NCI-H187 treated with DMSO at 0.1 percent for 48 hours (cell line): ENCODE data around the gene ZNF396.
A peak's percentile ranks its signal among the peaks of the same experiment; 100 is the strongest.

ENCODE experiments used
- DNase-seq: peaks from one replicate; lab custom pipeline; 2025; lab: John Stamatoyannopoulos, UW

The ZNF396 gene

GRCh38 chr18:35376742-35377695, at the start of gene ZNF396:
TSS of gene ZNF396 (minus strand) at chr18:35377337. CDS start at chr18:35374292, 3,045 bp downstream.
- peak; percentile 19 for DNase-seq

DNA sequence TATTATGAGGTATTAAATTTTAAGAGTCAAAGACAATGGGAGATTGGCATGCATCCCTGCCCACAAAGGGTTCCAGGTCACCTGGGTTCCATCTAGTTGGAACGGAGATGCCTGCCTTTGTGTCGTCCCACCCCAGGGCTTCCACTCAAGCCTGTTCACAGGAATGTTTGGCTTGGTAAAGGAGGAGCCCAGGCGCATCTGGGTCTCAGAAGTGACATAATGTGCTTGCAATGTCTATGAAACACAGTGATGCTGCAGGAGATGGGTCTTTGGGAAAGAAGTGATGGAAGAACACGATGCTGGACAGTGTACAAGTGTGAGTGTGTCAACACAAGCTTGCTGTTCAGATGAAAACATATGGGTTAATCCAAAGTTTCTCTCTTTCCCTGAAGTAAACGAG, 49.6 kb upstream of the ZNF396 start:
- DNase-seq, result no peak

- no peak for DNase-seq
These were observed 47.2 kb upstream of the ZNF396 start for GRCh38 chr18:35424356-35424755.

DNA sequence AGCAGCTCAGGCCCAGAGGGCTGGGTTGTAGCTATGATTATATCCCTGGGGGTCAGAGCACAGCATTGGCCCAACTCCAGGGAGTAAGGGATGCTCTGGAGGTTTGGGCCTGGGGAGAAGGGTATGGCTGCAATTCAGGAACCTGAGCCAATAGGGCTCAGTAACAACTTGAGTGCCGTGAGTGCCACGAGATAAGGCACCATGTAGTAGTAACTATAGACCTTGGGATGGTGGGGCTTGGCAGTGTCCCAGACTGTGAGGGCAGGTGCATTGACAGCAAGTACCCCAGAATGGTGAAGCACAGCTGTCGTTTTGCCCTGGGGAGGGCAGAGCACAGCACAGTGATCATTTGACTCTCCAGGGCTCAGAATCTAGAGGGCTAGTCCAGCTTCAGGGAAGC, 45.1 kb upstream of the ZNF396 start:
- no peak for DNase-seq

- DNase-seq, result no peak
These were observed 41.5 kb upstream of the ZNF396 start for GRCh38 chr18:35418610-35419009.

DNA sequence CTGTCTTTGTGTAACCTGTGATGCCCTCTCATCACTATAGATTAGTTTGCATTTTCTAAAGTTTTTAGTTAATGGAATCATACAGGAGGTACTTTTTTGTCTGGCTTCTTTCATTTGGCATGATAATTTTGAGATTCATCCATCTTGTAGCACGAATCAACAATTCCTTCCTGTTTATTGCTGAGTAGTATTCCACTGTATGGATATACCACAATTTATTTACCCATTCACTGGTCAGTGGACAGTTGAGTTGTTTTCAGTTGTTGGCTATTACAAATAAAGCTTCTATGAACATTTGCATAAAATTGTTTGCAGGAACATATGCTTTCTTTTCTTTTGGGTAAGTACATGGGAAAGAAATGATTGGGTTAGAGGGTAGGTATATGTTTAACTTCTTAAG, 40.1 kb upstream of the ZNF396 start:
- DNase-seq, result no peak

- DNase-seq, result no peak
These were observed 38.5 kb upstream of the ZNF396 start for GRCh38 chr18:35415511-35416073.

GRCh38 chr18:35413163-35413511, 36.0 kb upstream of the ZNF396 start:
- no peak for DNase-seq

DNA sequence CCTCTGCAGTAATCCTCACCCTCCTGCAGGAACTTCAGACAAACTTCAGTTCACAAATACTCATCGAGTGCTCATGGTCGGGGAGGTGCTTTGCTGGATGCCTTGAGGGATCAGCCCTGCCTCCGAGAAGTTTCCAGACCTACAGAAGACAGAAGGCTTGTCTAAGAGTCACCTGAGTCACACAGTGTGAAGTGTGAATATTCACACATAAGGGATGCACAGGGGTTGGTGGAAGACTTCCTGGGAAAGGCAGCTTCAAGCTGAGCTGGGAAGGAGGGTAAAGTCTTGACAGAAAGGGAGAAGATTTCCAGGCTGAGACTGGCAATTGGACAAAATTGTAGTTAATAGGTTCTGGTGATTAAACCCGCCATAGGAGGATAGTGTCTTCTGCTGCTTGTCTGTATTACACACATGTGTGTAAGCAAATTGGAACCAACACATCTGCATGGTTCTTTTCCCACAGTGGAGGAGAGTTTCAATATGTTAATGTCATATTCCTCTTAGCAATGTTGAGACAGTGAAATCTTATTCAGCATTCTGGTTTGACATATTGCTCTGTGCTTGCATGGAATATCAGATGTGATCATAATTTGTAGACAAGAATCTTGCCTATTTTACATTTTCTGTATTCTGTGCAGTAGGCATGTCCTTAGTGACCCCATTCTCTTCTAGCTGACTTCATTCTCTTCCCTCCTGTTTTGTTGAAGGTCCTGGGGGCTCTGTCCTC, 34.7 kb upstream of the ZNF396 start:
- no peak for DNase-seq

- no peak for DNase-seq
These were observed 33.4 kb upstream of the ZNF396 start for GRCh38 chr18:35410561-35410960.

GRCh38 chr18:35409911-35410310, 32.8 kb upstream of the ZNF396 start:
- no peak for DNase-seq

- no peak for DNase-seq
These were observed 31.7 kb upstream of the ZNF396 start for GRCh38 chr18:35408843-35409261.

DNA sequence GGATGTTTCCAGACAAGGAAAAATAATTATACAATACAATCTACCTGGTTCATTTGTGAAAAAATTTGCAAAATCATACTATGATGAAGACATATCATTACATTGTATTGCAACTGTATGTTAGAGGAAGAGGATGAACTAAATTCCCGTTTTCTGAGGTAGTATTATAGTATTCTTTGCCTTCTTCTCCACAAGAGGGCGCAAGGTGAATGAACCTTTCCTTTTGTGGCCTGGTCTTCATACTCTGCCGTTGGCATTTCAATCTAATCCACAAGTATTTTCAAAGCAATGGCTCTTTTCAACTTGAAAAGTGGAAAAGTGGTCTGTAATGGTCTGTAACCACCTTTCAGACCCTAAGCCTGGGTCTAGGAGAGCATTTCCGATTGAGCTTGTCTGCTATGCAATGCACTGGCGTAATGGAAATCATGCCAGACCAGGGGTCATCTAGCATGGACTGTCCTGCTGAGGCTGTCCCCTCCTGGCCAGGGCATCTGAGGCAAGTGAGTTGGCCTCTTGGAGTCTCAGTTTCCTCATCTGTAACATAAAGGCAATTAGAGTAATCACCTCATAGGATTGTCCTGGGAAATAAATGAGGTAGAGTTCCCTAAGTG, 30.8 kb upstream of the ZNF396 start:
- DNase-seq, result peak; percentile 16

GRCh38 chr18:35406666-35407065, 29.5 kb upstream of the ZNF396 start:
- no peak for DNase-seq

DNA sequence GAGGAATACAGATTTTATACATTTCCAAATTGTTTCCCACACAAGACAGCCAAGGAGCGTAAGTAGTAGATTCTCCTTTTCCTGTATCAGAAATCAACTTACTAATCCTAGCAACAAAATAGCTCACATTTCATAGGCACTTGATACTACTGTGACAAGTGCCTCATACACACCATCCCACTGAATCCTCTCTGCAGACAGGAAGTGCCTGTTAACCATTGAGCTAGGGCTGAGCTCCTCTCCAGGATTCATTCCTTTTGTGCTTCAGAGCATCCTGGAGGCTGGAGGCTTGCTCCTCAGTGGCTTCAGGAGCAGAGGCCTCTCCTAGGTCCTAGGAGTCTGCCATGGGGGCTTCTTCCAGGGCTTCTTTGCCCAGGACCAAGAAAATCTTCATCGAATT, 20.8 kb upstream of the ZNF396 start:
- no peak for DNase-seq

DNA sequence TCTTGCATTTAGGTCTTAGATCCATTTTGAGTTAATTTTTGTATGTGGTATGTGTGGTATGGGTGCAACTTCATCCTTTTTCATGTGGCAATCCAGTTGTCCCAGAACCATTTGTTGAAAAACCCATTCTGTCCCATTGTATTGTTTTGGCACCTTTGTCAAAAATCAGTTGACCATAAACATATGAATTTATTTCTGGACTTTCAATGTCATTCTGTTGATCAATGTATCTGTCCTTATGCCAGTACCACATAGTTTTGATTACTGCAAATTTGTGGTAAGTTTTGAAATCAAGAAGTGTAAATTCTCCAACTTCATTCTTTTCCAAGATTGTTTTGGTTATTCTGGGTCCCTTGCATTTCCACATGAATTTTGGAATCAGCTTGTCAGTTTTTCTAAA, 16.6 kb upstream of the ZNF396 start:
- DNase-seq, result no peak

- DNase-seq, result no peak
These were observed 15.2 kb upstream of the ZNF396 start for GRCh38 chr18:35392375-35392774.

DNA sequence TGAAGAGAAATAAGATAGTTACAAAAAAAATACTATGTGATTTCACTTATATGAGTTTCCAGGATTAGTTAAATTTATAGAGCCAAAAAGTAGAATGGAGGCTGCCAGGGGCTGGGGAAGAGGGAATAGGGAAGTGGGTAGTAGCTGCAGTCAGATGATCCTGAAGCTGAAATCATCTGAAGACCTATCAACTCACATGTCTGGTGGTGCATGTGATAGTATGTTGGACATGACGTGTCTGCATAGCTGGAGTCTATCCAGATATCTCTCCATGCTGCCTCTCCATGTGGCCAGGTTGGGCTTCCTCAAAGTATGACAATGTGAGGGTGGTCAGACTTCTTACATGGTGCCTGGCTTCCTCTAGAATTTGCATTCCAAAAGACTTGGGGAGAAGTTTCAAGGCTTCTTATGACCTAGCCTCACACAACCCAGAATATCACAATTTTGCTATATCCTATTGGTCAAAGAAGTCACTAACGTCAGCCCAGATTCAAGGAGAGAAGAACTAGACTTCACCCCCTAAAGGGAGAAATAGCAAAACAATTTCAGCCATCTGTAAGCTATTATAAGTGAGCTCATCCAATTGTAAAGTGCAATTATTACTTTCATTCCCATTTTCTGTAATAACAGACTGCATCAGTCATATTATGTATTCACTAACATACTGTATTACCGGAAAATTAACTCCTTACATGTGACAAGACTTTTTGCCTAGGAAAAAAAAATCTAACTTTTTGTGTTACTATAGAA, 14.0 kb upstream of the ZNF396 start:
- no peak for DNase-seq

DNA sequence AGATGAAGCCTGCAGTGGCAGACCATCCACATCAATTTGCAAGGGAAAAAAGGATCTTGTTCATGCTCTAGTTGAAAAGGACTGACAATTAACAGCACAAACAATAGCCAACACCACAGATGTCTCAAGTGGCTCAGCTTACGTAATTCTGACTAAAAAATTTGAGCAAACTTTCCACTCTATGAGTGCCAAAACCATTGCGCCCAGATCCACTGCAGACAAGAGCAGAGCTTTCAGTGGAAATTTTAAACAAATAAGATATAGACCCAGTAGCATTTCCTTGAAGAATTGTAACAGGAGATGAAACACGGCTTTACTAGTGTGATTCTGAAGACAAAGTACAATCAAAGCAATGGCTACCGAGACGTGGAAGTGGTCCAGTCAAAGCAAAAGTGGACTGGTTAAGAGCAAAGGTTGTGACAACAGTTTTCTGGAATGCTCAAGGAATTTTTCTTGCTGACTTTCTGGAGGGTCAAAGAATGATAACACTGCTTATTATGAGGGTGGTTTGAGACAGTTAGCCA, 12.0 kb upstream of the ZNF396 start:
- no peak for DNase-seq

- no peak for DNase-seq
These were observed 10.0 kb upstream of the ZNF396 start for GRCh38 chr18:35387152-35387571.

- DNase-seq, result no peak
These were observed 9.5 kb upstream of the ZNF396 start for GRCh38 chr18:35386600-35387100.
